HG03571 (cell line): ENCODE results near the gene LIN52.

Source experiments
- ATAC-seq: cut with Tn5 transposase; IDR thresholded peaks from one replicate; pipeline ENCODE4 v1.9.1; 2021; ENCODE audit not compliant: unreplicated experiment

The LIN52 gene

GRCh38 chr14:74179856-74180255 is 95.1 kb downstream of the LIN52 start:
- ATAC-seq = no peak

- no peak for ATAC-seq
Observed at GRCh38 chr14:74190927-74191575, 106.3 kb downstream of the LIN52 start.

- ATAC-seq = no peak
Observed at GRCh38 chr14:74194506-74195274, 109.9 kb downstream of the LIN52 start.

GRCh38 chr14:74195623-74196022 is 110.9 kb downstream of the LIN52 start:
- ATAC-seq = no peak

- ATAC-seq = no peak
Observed at GRCh38 chr14:74198441-74199234, 113.9 kb downstream of the LIN52 start.

GRCh38 chr14:74202113-74202512 is 117.4 kb downstream of the LIN52 start:
- no peak for ATAC-seq

- no peak for ATAC-seq
Observed at GRCh38 chr14:74203639-74204038, 118.9 kb downstream of the LIN52 start.

GRCh38 chr14:74204491-74204890 is 119.7 kb downstream of the LIN52 start:
- no peak for ATAC-seq

- ATAC-seq = no peak
Observed at GRCh38 chr14:74205882-74206281, 121.1 kb downstream of the LIN52 start.

- ATAC-seq = no peak
Observed at GRCh38 chr14:74207943-74208342, 123.2 kb downstream of the LIN52 start.

GRCh38 chr14:74208642-74209041 is 123.9 kb downstream of the LIN52 start:
- no peak for ATAC-seq

GRCh38 chr14:74211945-74212580 is 127.3 kb downstream of the LIN52 start:
- no peak for ATAC-seq

- no peak for ATAC-seq
Observed at GRCh38 chr14:74213907-74214803, 129.4 kb downstream of the LIN52 start.

GRCh38 chr14:74216671-74217070 is 131.9 kb downstream of the LIN52 start:
- ATAC-seq = no peak

- no peak for ATAC-seq
Observed at GRCh38 chr14:74217672-74218448, 133.1 kb downstream of the LIN52 start.

- ATAC-seq = no peak
Observed at GRCh38 chr14:74218462-74218861, 133.7 kb downstream of the LIN52 start.

GRCh38 chr14:74219277-74220205 is 134.8 kb downstream of the LIN52 start:
- no peak for ATAC-seq

- ATAC-seq = no peak
Observed at GRCh38 chr14:74220991-74221390, 136.2 kb downstream of the LIN52 start.
